CD8-positive, alpha-beta memory T cell (primary cell): ENCODE measurements around the gene ULK4. TPM values are rescaled to one million over a fixed set of nuclear protein-coding genes. Genes with fewer than 3 reads are reported as not detected.

Experiments used
- CTCF ChIA-PET: fragments of 350-600 bp; sonication (Branson Sonifier 250); formaldehyde crosslinking; loops from one replicate; lab custom pipeline; 2021; ENCODE audit warnings: antibody characterized with exemption; lab: Charles Lee
- POLR2A ChIA-PET: fragments of 350-600 bp; sonication (Branson Sonifier 250); formaldehyde crosslinking; loops from one replicate; lab custom pipeline; 2021; ENCODE audit warnings: antibody characterized with exemption; lab: Charles Lee
- DNase-seq, 5 donors: peaks; one replicate each; pipeline versions ENCODE4 v3.0.0 to v3.0.0-alpha.2; 2020 to 2022; ENCODE audit warnings: mixed read lengths in 1 of 5
- H3K27ac ChIP-seq: one replicate; pipeline ENCODE4 v1.7.0; 2013; ENCODE audit warnings: low read depth, mild to moderate bottlenecking, low read length, moderate library complexity
- H3K27me3 ChIP-seq: 2 replicates; pipeline ENCODE4 v1.7.0; 2013; ENCODE audit warnings: low read length, mild to moderate bottlenecking; ENCODE audit not compliant: insufficient read depth, poor library complexity, severe bottlenecking
- H3K36me3 ChIP-seq: 2 replicates; pipeline ENCODE4 v1.7.0; 2013; ENCODE audit warnings: mild to moderate bottlenecking, low read length, moderate library complexity; ENCODE audit not compliant: insufficient read depth
- H3K4me1 ChIP-seq: 2 replicates; pipeline ENCODE4 v1.7.0; 2013; ENCODE audit warnings: mild to moderate bottlenecking, low read length, moderate library complexity; ENCODE audit not compliant: insufficient read depth
- H3K4me3 ChIP-seq: 2 replicates; pipeline ENCODE4 v1.7.0; 2013; ENCODE audit warnings: mild to moderate bottlenecking, low read length
- H3K9me3 ChIP-seq: 2 replicates; pipeline ENCODE4 v1.7.0; 2013; ENCODE audit warnings: mild to moderate bottlenecking, low read length
- H3K27ac Mint-ChIP-seq, 8 donors: one replicate each; pipeline ENCODE4 v1.8.0; 2020 to 2021; ENCODE audit warnings: mixed read lengths in 8 of 8, mild to moderate bottlenecking in 6 of 8, inconsistent platforms in 3 of 8, moderate library complexity in 3 of 8
- H3K27me3 Mint-ChIP-seq, 2 donors: one replicate each; pipeline ENCODE4 v1.8.0; 2020 to 2021; ENCODE audit warnings: mixed read lengths in 2 of 2, mild to moderate bottlenecking in 1 of 2, moderate library complexity in 1 of 2
- H3K36me3 Mint-ChIP-seq, 3 donors: one replicate each; pipeline ENCODE4 v1.8.0; 2020 to 2021; ENCODE audit warnings: mixed read lengths in 3 of 3, inconsistent platforms in 1 of 3, mild to moderate bottlenecking in 1 of 3
- H3K4me1 Mint-ChIP-seq, 3 donors: one replicate each; pipeline ENCODE4 v1.8.0; 2020 to 2021; ENCODE audit warnings: mixed read lengths in 3 of 3, inconsistent platforms in 1 of 3, mild to moderate bottlenecking in 1 of 3
- H3K4me3 Mint-ChIP-seq, 7 donors: one replicate each; pipeline ENCODE4 v1.8.0; 2020 to 2021; ENCODE audit warnings: mixed read lengths in 7 of 7, mild to moderate bottlenecking in 6 of 7, moderate library complexity in 4 of 7, inconsistent platforms in 2 of 7
- H3K9me3 Mint-ChIP-seq, 5 donors: one replicate each; pipeline ENCODE4 v1.8.0; 2020 to 2022; ENCODE audit warnings: mixed read lengths in 5 of 5, mild to moderate bottlenecking in 3 of 5, moderate library complexity in 2 of 5, inconsistent platforms in 1 of 5
- polyA plus RNA-seq: library from polyadenylated mRNA; unstranded; fragments of 300-500 nt; fragmentation: Illumina TruSeq; gene quantifications from one replicate; pipeline ENCODE4 v1.2.3, GENCODE V29; 2021
- total RNA-seq, 2 experiments: library from RNA; stranded (reverse); gene quantifications; one replicate each; pipeline ENCODE4 v1.2.3, GENCODE V29; 2021

Gene ULK4
- total and polyA plus RNA-seq, 3 experiments from 2014 or later: 10.4 to 12.7 (median 12.3) TPM

- Mint-ChIP-seq H3K36me3 (peaks cover 0 to 10% (median 10%) of the 10 kb centered on the region in 3 donors), H3K27ac (no peak overlapping the region), H3K27me3 (no peaks in the 10 kb centered on the region), H3K4me1 (no peaks in the 10 kb centered on the region), H3K9me3 (no peaks in the 10 kb centered on the region), H3K4me3 (no peak overlapping the region)
- Histone ChIP-seq H3K27ac (no peak overlapping the region), H3K9me3 (no peaks in the 10 kb centered on the region), H3K4me1 (no peaks in the 10 kb centered on the region), H3K4me3 (no peak overlapping the region), H3K36me3 (no peaks in the 10 kb centered on the region), H3K27me3 (no peaks in the 10 kb centered on the region)
- ChIA-PET POLR2A (no interaction called here), CTCF (no interaction called here)
- no peak for DNase-seq
Measured at GRCh38 chr3:41592753-41593510, 369.0 kb downstream of the ULK4 start.

GRCh38 chr3:41583014-41583413 lies 378.9 kb downstream of the ULK4 start:
- H3K9me3 ChIP-seq: no peaks in the 10 kb centered on the region
- ChIA-PET CTCF (no interaction called here), POLR2A (no interaction called here)
- H3K36me3 Mint-ChIP-seq: peaks cover 0 to 67% (median 5%) of the 10 kb centered on the region in 3 donors
- peaks cover 0 to 6% (median 0%) of the 10 kb centered on the region in 3 donors for H3K4me1 Mint-ChIP-seq
- no peaks in the 10 kb centered on the region for H3K27me3 Mint-ChIP-seq
- H3K9me3 Mint-ChIP-seq: peaks cover 0 to 13% (median 0%) of the 10 kb centered on the region in 5 donors
- H3K27ac Mint-ChIP-seq: no peak overlapping the region
- DNase-seq: no peak
- no peaks in the 10 kb centered on the region for H3K36me3 ChIP-seq
- no peak overlapping the region for H3K27ac ChIP-seq
- H3K27me3 ChIP-seq: no peaks in the 10 kb centered on the region
- H3K4me1 ChIP-seq: no peaks in the 10 kb centered on the region
- no peak overlapping the region for H3K4me3 Mint-ChIP-seq
- H3K4me3 ChIP-seq: no peak overlapping the region

GRCh38 chr3:41581700-41582099 lies 380.2 kb downstream of the ULK4 start:
- no peaks in the 10 kb centered on the region for H3K36me3 ChIP-seq
- Mint-ChIP-seq H3K27me3 (no peaks in the 10 kb centered on the region), H3K27ac (no peak overlapping the region), H3K36me3 (peaks cover 0 to 70% (median 5%) of the 10 kb centered on the region in 3 donors), H3K4me3 (no peak overlapping the region), H3K4me1 (peaks cover 0 to 6% (median 0%) of the 10 kb centered on the region in 3 donors), H3K9me3 (peaks cover 0 to 13% (median 0%) of the 10 kb centered on the region in 5 donors)
- H3K27me3 ChIP-seq: no peaks in the 10 kb centered on the region
- ChIA-PET CTCF (no interaction called here), POLR2A (no interaction called here)
- H3K4me3 ChIP-seq: no peak overlapping the region
- no peaks in the 10 kb centered on the region for H3K9me3 ChIP-seq
- no peak overlapping the region for H3K27ac ChIP-seq
- no peaks in the 10 kb centered on the region for H3K4me1 ChIP-seq
- no peak for DNase-seq

GRCh38 chr3:41580274-41580959 lies 381.5 kb downstream of the ULK4 start:
- Histone ChIP-seq H3K9me3 (no peaks in the 10 kb centered on the region), H3K36me3 (no peaks in the 10 kb centered on the region), H3K4me3 (no peak overlapping the region), H3K4me1 (no peaks in the 10 kb centered on the region), H3K27ac (no peak overlapping the region), H3K27me3 (no peaks in the 10 kb centered on the region)
- CTCF ChIA-PET: no interaction called here
- POLR2A ChIA-PET: no interaction called here
- no peaks in the 10 kb centered on the region for H3K27me3 Mint-ChIP-seq
- H3K27ac Mint-ChIP-seq: no peak overlapping the region
- no peak for DNase-seq
- H3K9me3 Mint-ChIP-seq: peaks cover 0 to 10% (median 0%) of the 10 kb centered on the region in 5 donors
- H3K4me1 Mint-ChIP-seq: no peaks in the 10 kb centered on the region
- H3K36me3 Mint-ChIP-seq: peaks cover 0 to 58% (median 3%) of the 10 kb centered on the region in 3 donors
- H3K4me3 Mint-ChIP-seq: no peak overlapping the region

- no peak overlapping the region for H3K27ac ChIP-seq
- Mint-ChIP-seq H3K27ac (no peak overlapping the region), H3K27me3 (no peaks in the 10 kb centered on the region), H3K36me3 (peaks cover 0 to 52% (median 3%) of the 10 kb centered on the region in 3 donors), H3K9me3 (peaks cover 0 to 10% (median 0%) of the 10 kb centered on the region in 5 donors), H3K4me1 (no peaks in the 10 kb centered on the region), H3K4me3 (no peak overlapping the region)
- H3K9me3 ChIP-seq: no peaks in the 10 kb centered on the region
- CTCF ChIA-PET: no interaction called here
- H3K36me3 ChIP-seq: no peaks in the 10 kb centered on the region
- DNase-seq: no peak
- H3K4me3 ChIP-seq: no peak overlapping the region
- POLR2A ChIA-PET: no interaction called here
- no peaks in the 10 kb centered on the region for H3K27me3 ChIP-seq
- H3K4me1 ChIP-seq: no peaks in the 10 kb centered on the region
Measured at GRCh38 chr3:41579861-41580260, 382.0 kb downstream of the ULK4 start.

- Histone ChIP-seq H3K27me3 (no peaks in the 10 kb centered on the region), H3K27ac (no peak overlapping the region), H3K4me1 (no peaks in the 10 kb centered on the region), H3K9me3 (no peaks in the 10 kb centered on the region), H3K36me3 (no peaks in the 10 kb centered on the region), H3K4me3 (no peak overlapping the region)
- no peak for DNase-seq
- no peak overlapping the region for H3K4me3 Mint-ChIP-seq
- H3K27me3 Mint-ChIP-seq: no peaks in the 10 kb centered on the region
- ChIA-PET CTCF (no interaction called here), POLR2A (no interaction called here)
- H3K9me3 Mint-ChIP-seq: peaks cover 0 to 10% (median 0%) of the 10 kb centered on the region in 5 donors
- peaks cover 0 to 49% (median 6%) of the 10 kb centered on the region in 3 donors for H3K36me3 Mint-ChIP-seq
- no peak overlapping the region for H3K27ac Mint-ChIP-seq
- no peaks in the 10 kb centered on the region for H3K4me1 Mint-ChIP-seq
Measured at GRCh38 chr3:41578798-41579197, 383.1 kb downstream of the ULK4 start.

GRCh38 chr3:41575724-41576123 lies 386.2 kb downstream of the ULK4 start:
- no peaks in the 10 kb centered on the region for H3K27me3 Mint-ChIP-seq
- ChIA-PET CTCF (no interaction called here), POLR2A (no interaction called here)
- no peaks in the 10 kb centered on the region for H3K27me3 ChIP-seq
- no peak overlapping the region for H3K27ac ChIP-seq
- peaks cover 0 to 24% (median 7%) of the 10 kb centered on the region in 3 donors for H3K36me3 Mint-ChIP-seq
- peaks cover 0 to 4% (median 0%) of the 10 kb centered on the region in 5 donors for H3K9me3 Mint-ChIP-seq
- H3K9me3 ChIP-seq: no peaks in the 10 kb centered on the region
- H3K4me3 ChIP-seq: no peak overlapping the region
- H3K36me3 ChIP-seq: no peaks in the 10 kb centered on the region
- H3K4me1 ChIP-seq: no peaks in the 10 kb centered on the region
- no peak overlapping the region for H3K27ac Mint-ChIP-seq
- no peak overlapping the region for H3K4me3 Mint-ChIP-seq
- H3K4me1 Mint-ChIP-seq: no peaks in the 10 kb centered on the region
- DNase-seq: no peak

- DNase-seq: no peak
- no peak overlapping the region for H3K4me3 ChIP-seq
- no peaks in the 10 kb centered on the region for H3K9me3 ChIP-seq
- Mint-ChIP-seq H3K4me1 (no peaks in the 10 kb centered on the region), H3K4me3 (no peak overlapping the region), H3K36me3 (peaks cover 0 to 27% (median 7%) of the 10 kb centered on the region in 3 donors), H3K27me3 (no peaks in the 10 kb centered on the region), H3K27ac (no peak overlapping the region), H3K9me3 (peaks cover 0 to 4% (median 0%) of the 10 kb centered on the region in 5 donors)
- ChIA-PET CTCF (no interaction called here), POLR2A (no interaction called here)
- H3K27me3 ChIP-seq: no peaks in the 10 kb centered on the region
- H3K4me1 ChIP-seq: no peaks in the 10 kb centered on the region
- no peaks in the 10 kb centered on the region for H3K36me3 ChIP-seq
- no peak overlapping the region for H3K27ac ChIP-seq
Measured at GRCh38 chr3:41574900-41575299, 387.0 kb downstream of the ULK4 start.
